ENCODE results near the gene MEGF10.

The MEGF10 gene

GRCh38 chr5:127369796-127370195 lies 79.2 kb downstream of the MEGF10 start:
- DNase-seq (ENCODE audit: low read depth), result no peak

DNA sequence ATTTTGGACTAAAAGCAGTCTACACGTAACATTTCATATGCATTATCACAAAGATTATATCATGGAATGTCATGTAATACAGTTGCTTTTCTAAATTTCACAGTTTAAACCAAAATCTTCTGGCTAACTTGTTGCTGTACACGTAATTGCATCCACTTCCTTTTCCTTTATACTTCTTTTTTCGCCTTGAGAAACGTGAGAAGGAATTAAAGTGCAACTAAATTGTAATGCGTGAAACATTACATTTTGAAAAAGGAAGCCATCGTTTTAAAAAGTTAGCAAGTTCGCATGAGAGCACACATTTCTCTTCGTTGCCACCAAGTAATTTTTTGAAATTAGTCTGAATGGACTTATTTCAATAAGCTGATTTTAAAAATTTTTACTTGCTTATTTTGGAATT lies 80.0 kb downstream of the MEGF10 start:
- DNase-seq (ENCODE audit: low read depth), result no peak

DNA sequence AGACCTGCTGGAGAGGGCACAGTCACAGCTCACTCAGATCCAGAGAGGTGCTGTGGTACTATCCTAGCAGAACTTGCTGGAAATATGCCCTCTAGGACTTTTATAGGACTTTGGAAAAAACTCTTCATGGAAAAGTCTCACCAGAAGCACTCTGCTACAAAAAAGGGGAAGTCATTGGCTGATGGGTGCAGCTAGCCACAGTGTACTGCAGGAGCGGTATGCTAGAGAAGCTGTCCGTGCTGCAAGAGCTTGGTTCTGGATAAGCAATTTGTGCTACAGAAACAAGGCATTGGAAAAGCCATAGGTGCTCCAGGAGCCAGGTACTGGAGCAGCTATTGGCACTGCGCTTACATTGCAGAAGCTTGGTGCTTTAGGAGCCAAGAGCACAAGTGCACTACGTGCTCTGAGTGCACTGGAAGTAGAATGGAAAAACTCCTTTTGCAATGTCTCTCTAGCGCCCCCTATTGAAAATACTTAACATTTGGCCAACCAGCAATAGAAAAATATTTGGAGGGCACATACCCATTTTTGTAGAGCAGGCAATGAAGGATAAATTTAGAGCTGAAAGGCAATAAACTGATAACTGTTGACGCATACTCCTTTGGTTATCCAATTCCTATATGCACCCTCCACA lies 83.4 kb downstream of the MEGF10 start:
- DNase-seq (ENCODE audit: low read depth), result no peak

GRCh38 chr5:127375124-127375523 lies 84.5 kb downstream of the MEGF10 start:
- DNase-seq (ENCODE audit: low read depth), result no peak

- DNase-seq (ENCODE audit: low read depth), result no peak
Observed at GRCh38 chr5:127375544-127376091, 85.0 kb downstream of the MEGF10 start.

DNA sequence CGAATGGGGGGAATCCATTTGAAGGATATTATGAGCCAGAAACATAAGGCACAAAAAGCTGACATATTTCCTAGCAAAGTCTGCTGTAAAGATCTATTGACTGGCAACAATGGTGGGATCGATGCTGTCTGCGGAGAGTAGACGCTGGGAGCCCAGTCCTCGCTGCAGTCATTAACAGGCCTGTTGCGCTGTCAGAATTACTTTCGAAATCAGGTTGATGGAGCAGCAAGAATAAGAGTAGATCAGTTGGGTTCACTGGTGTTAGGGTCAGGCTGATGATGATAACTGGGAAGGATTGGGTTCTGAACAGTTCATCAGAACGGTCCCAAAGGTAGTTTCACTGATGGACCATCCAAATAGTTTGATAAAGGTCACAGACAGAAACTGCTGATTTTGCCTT lies 87.1 kb downstream of the MEGF10 start:
- no peak for DNase-seq (ENCODE audit: low read depth)

DNA sequence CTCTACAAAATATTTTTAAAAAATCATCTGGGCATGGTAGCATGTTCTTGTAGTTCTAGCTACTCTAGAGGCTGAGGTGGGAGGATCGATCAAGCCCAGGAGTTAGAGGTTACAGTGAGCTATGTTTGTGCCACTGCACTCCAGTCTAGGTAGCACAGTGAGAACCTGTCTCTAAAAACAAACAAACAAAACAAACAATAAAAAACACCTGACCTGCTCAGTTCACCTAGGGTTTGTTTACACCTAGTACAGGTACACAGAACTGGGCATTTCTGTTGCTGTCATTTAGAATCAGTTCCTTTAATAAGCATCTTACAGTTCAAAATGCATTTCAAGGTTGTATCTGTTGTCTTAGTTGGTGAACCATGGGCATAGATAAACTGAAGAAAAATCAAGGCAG lies 95.3 kb downstream of the MEGF10 start:
- DNase-seq (ENCODE audit: low read depth), result no peak

GRCh38 chr5:127386557-127386956 lies 96.0 kb downstream of the MEGF10 start:
- no peak for DNase-seq (ENCODE audit: low read depth)

- no peak for DNase-seq (ENCODE audit: low read depth)
Observed at GRCh38 chr5:127389601-127390000, 99.0 kb downstream of the MEGF10 start.

DNA sequence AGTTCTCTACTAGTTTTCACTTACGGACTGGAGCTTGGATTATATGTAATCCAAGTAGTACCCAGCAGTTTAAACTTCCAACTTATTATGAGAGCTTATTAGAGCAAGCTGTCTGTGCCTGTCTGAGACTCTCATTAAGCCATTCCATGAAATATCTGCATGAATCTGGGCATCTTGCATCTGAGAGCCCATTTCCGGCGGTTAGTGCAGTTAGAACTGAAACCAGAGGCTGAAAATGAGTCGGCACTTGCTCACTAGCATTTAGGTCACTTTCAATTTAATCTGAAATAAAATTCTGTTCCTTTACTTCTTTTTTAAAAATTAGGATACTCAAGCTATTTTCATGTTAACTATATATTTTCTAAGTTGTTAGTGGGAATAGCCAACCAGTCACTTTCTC lies 102.2 kb downstream of the MEGF10 start:
- no peak for DNase-seq (ENCODE audit: low read depth)

GRCh38 chr5:127396490-127397155 lies 106.0 kb downstream of the MEGF10 start:
- no peak for DNase-seq (ENCODE audit: low read depth)

DNA sequence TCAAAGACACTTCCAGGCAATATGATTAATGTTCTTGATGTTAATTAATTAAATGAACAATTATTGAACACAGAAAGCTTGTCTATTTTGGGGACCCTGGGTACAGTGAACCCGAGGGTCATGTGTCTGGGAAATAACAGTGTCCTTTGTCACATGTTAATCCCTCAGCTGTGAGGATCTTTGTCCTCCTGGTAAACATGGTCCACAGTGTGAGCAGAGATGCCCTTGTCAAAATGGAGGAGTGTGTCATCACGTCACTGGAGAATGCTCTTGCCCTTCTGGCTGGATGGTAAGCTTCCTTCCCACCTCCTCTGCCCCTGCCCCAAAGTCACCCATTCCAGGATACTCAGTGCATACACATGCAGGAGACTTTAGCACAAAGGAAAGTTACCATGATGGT lies 107.9 kb downstream of the MEGF10 start:
- DNase-seq (ENCODE audit: low read depth), result no peak

DNA sequence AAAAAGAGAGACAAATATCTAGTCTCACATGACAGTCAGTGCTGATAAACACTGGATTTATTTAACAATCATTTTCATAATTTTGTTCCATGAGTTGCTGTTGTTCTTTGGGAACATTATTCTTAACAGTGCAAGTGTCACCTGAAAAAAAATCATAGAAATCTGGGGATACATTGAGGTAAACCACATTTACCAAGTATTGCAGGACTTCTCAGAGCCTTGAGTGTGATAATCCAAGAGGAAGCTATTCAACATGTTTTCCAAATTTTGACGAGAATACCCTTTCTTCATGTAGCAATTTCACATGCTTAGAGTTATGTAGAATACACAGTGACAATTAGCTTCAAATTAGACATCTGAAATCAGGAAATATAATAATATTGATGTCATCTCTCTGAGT lies 108.5 kb downstream of the MEGF10 start:
- DNase-seq (ENCODE audit: low read depth), result no peak

- DNase-seq (ENCODE audit: low read depth), result no peak
Observed at GRCh38 chr5:127400539-127400938, 109.9 kb downstream of the MEGF10 start.

DNA sequence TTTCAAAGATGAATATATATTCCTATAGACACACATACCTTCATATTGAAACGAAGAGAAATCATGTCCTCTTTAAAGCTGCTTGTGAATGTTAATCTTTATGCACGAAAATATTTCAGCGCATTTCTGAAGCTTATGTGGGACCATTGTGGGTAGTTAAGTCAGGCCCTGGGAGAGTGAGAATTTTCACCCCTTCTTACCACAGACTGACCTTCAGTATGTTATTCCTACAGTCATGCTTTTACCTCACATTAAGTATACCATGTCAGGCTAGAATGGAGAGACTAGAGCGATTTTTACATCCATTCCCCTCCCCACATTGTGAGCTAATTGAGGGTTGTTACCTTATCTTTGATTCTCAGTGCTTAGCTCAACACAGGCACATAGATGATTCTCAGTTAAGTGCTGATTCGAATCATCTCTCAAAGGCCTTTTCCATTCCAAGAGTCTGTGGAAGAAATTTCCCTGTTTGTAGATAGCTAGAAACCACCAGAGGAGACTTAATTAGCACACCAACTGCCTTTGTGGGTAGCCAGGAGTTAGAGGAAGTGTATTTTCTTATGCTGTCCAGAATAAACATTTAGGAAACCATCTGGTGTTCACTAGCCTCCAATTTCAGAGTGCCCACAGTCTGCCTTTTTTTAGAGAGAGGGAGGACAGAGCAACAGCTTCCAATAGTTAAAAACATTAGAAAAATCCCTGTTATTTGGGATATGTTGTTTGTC lies 110.5 kb downstream of the MEGF10 start:
- DNase-seq (ENCODE audit: low read depth), result no peak

- no peak for DNase-seq (ENCODE audit: low read depth)
Observed at GRCh38 chr5:127402361-127402760, 111.8 kb downstream of the MEGF10 start.

DNA sequence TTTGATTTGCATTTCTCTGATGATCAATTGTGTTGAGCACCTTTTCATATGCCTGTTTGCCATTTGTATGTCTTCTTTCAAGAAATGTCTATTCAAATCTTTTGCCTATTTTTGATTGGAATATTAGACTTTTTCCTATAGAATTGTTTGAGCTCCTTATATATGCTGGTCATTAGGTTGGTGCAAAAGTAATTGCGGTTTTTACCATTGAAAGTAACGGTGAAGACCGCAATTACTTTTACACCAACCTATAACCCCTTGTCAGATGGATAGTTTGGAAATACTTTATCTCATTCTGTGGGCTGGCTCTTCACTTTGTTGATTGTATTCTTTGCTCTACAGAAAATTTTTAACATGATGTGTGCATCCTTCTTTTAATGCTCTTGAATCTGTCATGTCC lies 113.6 kb downstream of the MEGF10 start:
- no peak for DNase-seq (ENCODE audit: low read depth)

DNA sequence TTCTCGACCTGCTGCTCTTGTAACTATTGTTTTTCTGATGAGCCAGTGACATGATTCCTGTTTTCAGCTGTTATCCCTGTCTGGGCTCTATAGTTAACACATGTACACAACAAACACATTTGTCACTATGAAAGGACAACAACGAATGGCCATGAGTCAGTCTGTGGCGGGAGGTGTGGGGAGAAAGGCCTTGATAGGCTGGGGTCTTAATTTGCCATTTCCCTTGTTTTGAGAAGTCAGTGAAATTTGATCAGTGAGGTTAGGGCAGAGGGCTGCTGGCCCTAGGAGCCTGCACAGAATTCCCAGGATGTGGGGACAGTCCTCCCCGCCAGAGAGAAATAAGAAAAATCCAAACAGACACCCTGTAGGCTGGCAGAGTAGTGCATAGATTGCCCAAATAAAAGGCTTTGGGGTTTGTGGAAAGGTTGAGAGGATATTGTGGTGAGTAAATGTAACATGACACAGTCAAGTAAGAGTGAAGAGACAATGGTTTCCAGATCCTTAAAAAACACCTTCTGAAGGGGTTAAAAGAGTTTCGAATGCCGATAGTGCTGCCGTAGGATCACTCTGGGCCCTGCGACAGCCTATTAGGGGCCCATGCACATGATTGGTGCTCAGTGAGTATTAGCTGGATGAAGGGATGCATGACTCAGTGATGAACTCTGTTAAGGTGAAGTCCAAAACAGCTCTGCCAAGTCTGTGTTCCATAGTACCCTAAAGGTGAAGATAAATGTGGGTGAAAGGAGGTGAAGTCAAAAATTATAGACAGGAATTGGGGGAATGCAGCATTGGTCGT lies 115.9 kb downstream of the MEGF10 start:
- no peak for DNase-seq (ENCODE audit: low read depth)

- no peak for DNase-seq (ENCODE audit: low read depth)
Observed at GRCh38 chr5:127409246-127409917, 118.8 kb downstream of the MEGF10 start.

GRCh38 chr5:127409921-127410675 lies 119.5 kb downstream of the MEGF10 start:
- DNase-seq (ENCODE audit: low read depth), result no peak

GRCh38 chr5:127410959-127411358 lies 120.4 kb downstream of the MEGF10 start:
- DNase-seq (ENCODE audit: low read depth), result no peak
